Right cardiac atrium (tissue), 5 donors: ENCODE measurements around the gene DIRAS2. TPM values are rescaled to one million over a fixed set of nuclear protein-coding genes. Genes with fewer than 3 reads are reported as not detected.
"Not testable (repeated sequence)": the region's sequence is repeated elsewhere in the genome, so short reads cannot be mapped to it uniquely, and the experiment has no call there.

Experiments
- ATAC-seq, 2 donors: fragments of 200-7000 bp; cut with Tn5 transposase; one replicate each; pipeline versions ENCODE4 v1.8.0 to v1.9.1; 2020; ENCODE audit warnings: moderate library complexity in 2 of 2, mild to moderate bottlenecking in 1 of 2
- DNase-seq, 3 donors: peaks; one replicate each; pipeline ENCODE4 v3.0.0-alpha.2; 2020
- H3K27ac ChIP-seq: one replicate; pipeline ENCODE4 v1.5.1; 2013; ENCODE audit warnings: mild to moderate bottlenecking, low read length, control low read depth, moderate library complexity
- H3K27me3 ChIP-seq: one replicate; pipeline ENCODE4 v1.6.1; 2013; ENCODE audit not compliant: control insufficient read depth, insufficient read depth
- H3K4me1 ChIP-seq: one replicate; pipeline ENCODE4 v1.6.1; 2013; ENCODE audit warnings: low read length; ENCODE audit not compliant: control insufficient read depth, insufficient read depth
- H3K4me3 ChIP-seq: one replicate; pipeline ENCODE4 v1.5.1; 2013; ENCODE audit warnings: low read length, control low read depth
- H3K9me3 ChIP-seq: one replicate; pipeline ENCODE4 v1.6.1; 2013; ENCODE audit warnings: low read length; ENCODE audit not compliant: control insufficient read depth
- WGBS: extraction: QIAGEN DNeasy Blood & Tissue Kit; methylation state at CpG from one replicate; pipeline ENCODE4 v1.1.7; 2013; 5-methylcytosine and 5-hydroxymethylcytosine counted together
- intact Hi-C, 4 donors: fragments of 100-400 bp; cut with DNase I; formaldehyde crosslinking; loops; one replicate each; pipeline versions ENCODE4 v1.11.0 to v1.14.0; 2022 to 2023
- long read RNA-seq, 4 donors: library from polyadenylated mRNA; unstranded; transcript quantifications; one replicate each; pipeline ENCODE4 v2.0.0, GENCODE V29; 2020 to 2021
- polyA plus RNA-seq: library from polyadenylated mRNA; stranded (reverse); fragments of 200-250 nt; gene quantifications from one replicate; pipeline ENCODE4 v1.2.3, GENCODE V29; 2013
- total RNA-seq, 4 donors: library from RNA; stranded (reverse); fragmentation: NEBNext Ultra II Directional; extraction: Animal tissue kit (Norgen Biotek cat#: 25700); gene quantifications; one replicate each; pipeline ENCODE4 v1.2.1, GENCODE V29; 2021
- donor health status: healthy with polysubstance abuse.
- donor health status: DM: no; HTN: yes; CAD: no.
- donor health status: DM: no; HTN: no; CAD: no.
- donor health status: DM: no; HTN: yes; CAD: no; lungs with severe emphysema.
- donor health status: DM: yes; HTN: yes; CAD: no.

DIRAS2 gene, protein sequence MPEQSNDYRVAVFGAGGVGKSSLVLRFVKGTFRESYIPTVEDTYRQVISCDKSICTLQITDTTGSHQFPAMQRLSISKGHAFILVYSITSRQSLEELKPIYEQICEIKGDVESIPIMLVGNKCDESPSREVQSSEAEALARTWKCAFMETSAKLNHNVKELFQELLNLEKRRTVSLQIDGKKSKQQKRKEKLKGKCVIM
- not detected for total RNA-seq
- polyA plus RNA-seq, result 0.02 TPM
- long read RNA-seq, donor 1, result 0 reads
- long read RNA-seq, donor 2, result 0 reads
- long read RNA-seq, donor 3, result 0 reads
- long read RNA-seq, donor 4, result 0 reads

DNA sequence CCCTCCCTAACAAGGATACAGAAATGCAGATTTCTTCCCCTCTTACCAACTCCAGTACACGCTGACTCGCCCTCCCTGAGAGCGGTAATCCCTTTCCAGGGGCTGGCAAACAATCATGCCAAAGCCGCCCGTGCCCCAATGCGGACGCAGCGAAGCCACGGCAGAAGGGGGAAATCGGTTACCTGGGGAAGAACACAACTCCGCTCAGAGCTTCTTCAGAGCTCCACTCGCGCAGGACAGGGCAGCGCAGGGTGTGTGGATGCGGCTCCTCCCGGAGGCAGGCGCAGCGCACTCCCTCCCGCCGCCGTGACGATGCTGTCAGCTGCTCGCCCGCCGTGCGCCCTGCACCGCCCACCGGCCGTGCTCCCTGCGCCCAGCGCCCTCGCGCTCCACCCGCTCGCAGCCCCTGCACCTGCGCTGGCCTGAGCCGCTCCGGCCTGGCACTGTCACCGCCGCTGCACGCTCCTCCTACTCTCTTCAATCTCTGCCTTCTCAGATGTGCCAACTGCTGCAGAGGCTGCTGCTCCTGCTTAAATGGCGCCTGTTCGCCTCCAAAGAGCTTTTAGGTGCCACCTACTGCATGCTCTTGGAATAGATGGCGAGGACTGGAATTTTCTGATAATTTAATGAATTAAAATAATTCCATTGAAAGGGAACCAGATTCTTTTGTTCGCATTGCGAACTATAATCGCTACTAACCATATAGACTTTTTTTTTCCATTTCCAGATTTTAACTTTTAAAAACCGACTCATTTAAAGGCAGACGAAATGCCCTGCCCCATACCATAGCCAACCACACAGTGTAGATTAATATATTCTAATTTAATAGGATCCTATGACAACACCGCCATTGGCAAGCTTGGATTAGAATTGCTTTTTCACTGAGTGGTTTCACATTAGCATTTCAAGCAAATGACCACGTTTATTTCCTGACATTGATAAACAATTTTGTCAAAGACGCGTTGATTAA is at the start of gene DIRAS2:
Gene DIRAS2 (minus strand): TSS at position 255 of the 970 bp plus-strand sequence. CDS start 28,997 bp downstream, outside the sequence.
- WGBS, result 6% methylated on average over 53 of the region's 53 CpGs
- H3K4me3 ChIP-seq, result peak within 1 kb of the TSS; percentile 27
- H3K9me3 ChIP-seq, result no peaks in the 10 kb centered on the region
- intact Hi-C loops, result no loop called here
- H3K27me3 ChIP-seq, result no peaks in the 10 kb centered on the region
- ATAC-seq (peak; percentile 85 to 90), DNase-seq (peak; percentile 25 to 64 (median 60))
- H3K4me1 ChIP-seq, result no peaks in the 10 kb centered on the region
- H3K27ac ChIP-seq, result no peak within 1 kb of the TSS

DNA sequence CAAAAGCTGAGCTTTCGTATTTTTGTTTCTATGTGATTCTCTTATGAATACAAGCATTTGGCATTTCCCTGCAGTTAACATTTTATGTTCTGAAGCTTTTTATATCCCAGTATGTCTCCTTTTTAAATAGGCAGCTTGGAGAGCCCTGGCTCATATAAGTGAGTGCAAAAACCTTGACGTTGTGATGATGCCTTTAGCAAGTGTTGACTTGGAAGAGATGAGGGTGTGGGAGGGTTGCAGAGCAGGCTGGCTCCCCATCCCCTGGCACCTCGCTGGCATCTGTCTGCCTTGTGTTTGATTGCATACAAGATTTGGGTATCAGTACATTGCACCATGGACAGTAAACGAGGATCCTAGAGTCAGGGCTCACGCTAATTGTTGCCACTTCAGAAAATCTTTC is 42.1 kb upstream of the DIRAS2 start:
- no peak for DNase-seq
- H3K27ac ChIP-seq, result no peak overlapping the region
- 71% methylated on average over 5 of the region's 5 CpGs for WGBS
- H3K27me3 ChIP-seq, result no peaks in the 10 kb centered on the region
- no peaks in the 10 kb centered on the region for H3K4me1 ChIP-seq
- no peaks in the 10 kb centered on the region for H3K9me3 ChIP-seq
- no peak for ATAC-seq
- H3K4me3 ChIP-seq, result no peak overlapping the region
- intact Hi-C loops, result no loop called here

DNA sequence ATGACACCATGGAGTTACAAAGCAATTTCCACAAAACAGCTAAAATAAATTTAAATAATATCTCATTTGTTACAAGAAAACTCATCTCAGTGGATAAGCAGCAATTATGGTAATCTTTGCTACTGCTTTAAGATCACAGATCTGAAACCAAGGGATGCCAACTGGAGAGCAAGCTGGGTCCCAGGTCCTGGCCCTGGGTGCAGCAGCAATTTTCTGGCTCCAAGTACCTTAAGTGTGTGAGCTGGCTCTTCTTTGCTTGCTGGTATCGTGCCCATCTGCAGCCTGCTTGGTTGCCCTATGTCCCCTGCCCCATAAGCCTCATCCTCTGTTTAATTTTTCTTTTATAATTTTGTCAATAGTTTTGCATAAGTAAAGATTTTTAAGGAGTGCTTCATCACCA is 41.5 kb upstream of the DIRAS2 start:
- Histone ChIP-seq H3K27ac (no peak overlapping the region), H3K4me1 (no peaks in the 10 kb centered on the region), H3K27me3 (no peaks in the 10 kb centered on the region), H3K4me3 (no peak overlapping the region), H3K9me3 (no peaks in the 10 kb centered on the region)
- no peak for ATAC-seq
- intact Hi-C loops, result no loop called here
- WGBS, result 79% methylated on average over 1 of the region's 1 CpG
- no peak for DNase-seq

DNA sequence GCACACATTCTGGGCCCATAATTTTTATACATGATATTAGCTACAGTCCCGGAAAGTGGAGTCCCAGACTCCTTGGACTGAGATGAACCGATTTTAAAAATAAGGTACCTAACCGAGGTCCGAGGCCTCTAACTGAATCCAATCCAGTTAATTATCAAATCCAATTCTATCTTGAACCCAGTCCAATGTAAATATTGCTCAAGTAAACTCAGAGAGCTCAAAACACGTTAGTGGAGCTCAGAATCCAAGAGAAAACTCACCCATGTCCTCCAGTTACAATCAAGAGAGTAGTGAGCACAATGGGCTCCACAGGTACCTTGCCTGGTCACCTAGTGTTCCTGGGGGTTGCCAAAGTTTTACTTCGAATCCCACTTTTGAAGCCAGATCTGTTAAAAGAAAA is 37.9 kb upstream of the DIRAS2 start:
- intact Hi-C loops, result no loop called here
- 73% methylated on average over 6 of the region's 6 CpGs for WGBS
- no peak overlapping the region for H3K27ac ChIP-seq
- no peaks in the 10 kb centered on the region for H3K4me1 ChIP-seq
- DNase-seq (no peak), ATAC-seq (no peak)
- no peak overlapping the region for H3K4me3 ChIP-seq
- no peaks in the 10 kb centered on the region for H3K27me3 ChIP-seq
- H3K9me3 ChIP-seq, result no peaks in the 10 kb centered on the region

DNA sequence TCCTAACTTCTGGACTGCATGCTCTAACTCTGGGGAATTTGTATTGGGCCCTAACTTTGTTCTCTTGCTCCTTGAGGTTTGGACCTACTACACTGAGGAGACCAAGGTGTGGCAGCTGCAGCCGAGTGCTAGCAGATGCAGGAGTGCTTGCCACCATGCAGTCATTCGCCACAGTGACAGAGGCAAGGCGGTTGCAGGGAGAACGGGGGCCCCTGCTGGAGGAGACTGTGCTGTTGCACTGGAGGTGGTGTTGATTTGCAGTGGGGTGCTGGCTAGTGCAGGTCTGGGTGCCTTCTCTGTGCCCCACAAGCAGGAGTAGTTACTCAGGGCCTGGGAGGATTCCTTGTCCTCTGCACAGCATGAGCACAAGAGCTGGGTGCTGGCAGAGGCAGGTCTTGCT is 22.4 kb upstream of the DIRAS2 start:
- ATAC-seq (no peak), DNase-seq (peak in 1 of 3 donors; percentile 9)
- Histone ChIP-seq H3K27ac (no peak overlapping the region), H3K9me3 (no peaks in the 10 kb centered on the region), H3K27me3 (no peaks in the 10 kb centered on the region), H3K4me3 (no peak overlapping the region), H3K4me1 (no peaks in the 10 kb centered on the region)
- 58% methylated on average over 4 of the region's 4 CpGs for WGBS
- intact Hi-C loops, result no loop called here

DNA sequence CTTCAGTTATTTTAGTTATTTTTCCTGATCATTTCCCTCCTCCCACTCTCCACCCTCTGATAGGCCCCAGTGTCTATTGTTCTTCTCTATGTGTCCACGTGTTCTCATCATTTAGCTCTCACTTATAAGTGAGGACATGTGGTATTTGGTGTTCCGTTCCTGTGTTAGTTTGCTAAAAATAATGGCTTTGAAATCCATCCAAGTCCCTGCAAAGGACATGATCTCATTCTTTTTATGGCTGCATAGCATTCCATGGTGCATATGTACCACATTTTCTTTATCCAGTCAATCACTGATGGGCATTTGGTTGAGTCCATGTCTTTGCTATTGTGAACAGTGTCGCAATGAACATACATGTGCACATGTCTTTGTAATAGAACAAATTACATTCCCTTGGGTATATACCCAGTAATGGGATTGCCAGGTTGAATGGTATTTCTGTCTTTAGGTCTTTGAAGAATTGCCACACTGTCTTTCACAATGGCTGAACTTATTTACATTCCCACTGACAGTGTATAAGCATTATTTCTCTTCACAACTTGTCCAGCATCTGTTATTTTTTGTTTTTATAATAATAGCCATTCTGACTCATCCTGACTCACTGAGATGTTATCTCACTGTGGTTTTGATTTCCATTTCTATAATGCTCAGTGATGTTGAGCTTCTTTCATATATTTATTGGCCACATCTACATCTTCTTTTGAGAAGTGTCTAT is 17.2 kb upstream of the DIRAS2 start:
- Histone ChIP-seq H3K9me3 (no peaks in the 10 kb centered on the region), H3K27me3 (no peaks in the 10 kb centered on the region), H3K27ac (no peak overlapping the region), H3K4me1 (no peaks in the 10 kb centered on the region), H3K4me3 (no peak overlapping the region)
- ATAC-seq (no peak), DNase-seq (no peak)
- 25% methylated on average over 3 of the region's 3 CpGs for WGBS
- intact Hi-C loops, result no loop called here

DNA sequence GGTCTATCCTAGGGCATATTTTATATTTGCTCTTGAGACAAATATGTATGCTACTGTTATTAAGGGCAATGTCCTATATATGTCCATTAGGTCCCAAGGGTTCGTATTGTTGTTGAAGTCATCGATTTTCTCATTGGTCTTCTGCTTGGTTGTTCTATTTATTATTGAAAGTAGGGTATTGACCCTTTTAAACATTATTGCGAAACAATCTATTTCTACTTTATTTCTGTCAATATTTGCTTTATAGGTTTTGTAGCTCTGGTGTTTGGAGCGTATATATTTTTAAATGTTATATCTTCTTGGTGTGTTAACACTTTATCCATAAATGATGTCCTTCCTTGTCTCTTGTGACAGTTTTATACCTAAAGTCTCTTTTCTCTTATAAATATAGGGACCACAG is 16.2 kb upstream of the DIRAS2 start:
- Histone ChIP-seq H3K27me3 (no peaks in the 10 kb centered on the region), H3K9me3 (no peaks in the 10 kb centered on the region), H3K4me3 (no peak overlapping the region), H3K27ac (no peak overlapping the region), H3K4me1 (no peaks in the 10 kb centered on the region)
- ATAC-seq (no peak), DNase-seq (no peak)
- WGBS, result 89% methylated on average over 4 of the region's 4 CpGs
- intact Hi-C loops, result no loop called here

DNA sequence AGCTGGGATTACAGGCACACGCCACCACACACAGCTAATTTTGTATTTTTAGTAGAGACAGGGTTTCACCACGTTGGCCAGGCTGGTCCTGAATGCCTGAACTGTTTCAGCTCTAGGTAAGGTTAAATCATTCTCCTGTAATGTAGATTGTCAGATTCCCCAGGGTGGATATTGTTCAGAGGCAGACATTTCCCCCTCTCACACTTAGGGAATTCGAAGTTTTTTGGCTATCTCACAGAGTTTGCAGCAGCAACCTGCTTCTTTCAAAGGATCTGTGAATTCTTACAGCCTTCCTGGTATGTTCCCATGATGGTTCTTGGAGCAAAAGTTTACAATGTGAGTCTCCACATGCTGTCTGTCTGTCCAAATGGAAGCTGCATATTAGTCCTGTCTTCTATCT is 15.6 kb upstream of the DIRAS2 start:
- DNase-seq (no peak), ATAC-seq (no peak)
- 53% methylated on average over 3 of the region's 3 CpGs for WGBS
- intact Hi-C loops, result no loop called here
- Histone ChIP-seq H3K27me3 (no peaks in the 10 kb centered on the region), H3K9me3 (no peaks in the 10 kb centered on the region), H3K27ac (no peak overlapping the region), H3K4me3 (no peak overlapping the region), H3K4me1 (no peaks in the 10 kb centered on the region)

DNA sequence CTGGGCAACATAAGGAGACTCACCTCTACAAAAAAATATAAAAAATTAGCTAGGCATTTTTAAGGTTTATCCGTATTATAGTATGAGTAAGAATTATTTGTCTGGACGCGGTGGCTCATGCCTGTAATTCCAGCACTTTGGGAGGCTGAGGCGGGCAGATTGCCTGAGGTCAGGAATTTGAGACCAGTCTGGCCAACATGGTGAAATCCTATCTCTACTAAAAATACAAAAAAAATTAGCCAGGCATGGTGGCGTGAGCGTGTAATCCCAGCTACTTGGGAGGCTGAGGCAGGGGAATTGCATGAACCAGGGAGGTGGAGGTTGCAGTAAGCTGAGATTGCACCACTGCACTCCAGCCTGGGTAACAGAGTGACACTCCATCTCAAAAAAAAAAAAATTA is 14.3 kb upstream of the DIRAS2 start:
- H3K4me1 ChIP-seq, H3K27ac ChIP-seq, H3K9me3 ChIP-seq, DNase-seq, H3K27me3 ChIP-seq, ATAC-seq, H3K4me3 ChIP-seq, intact Hi-C loops: not testable (repeated sequence)
- 90% methylated on average over 6 of the region's 6 CpGs for WGBS

DNA sequence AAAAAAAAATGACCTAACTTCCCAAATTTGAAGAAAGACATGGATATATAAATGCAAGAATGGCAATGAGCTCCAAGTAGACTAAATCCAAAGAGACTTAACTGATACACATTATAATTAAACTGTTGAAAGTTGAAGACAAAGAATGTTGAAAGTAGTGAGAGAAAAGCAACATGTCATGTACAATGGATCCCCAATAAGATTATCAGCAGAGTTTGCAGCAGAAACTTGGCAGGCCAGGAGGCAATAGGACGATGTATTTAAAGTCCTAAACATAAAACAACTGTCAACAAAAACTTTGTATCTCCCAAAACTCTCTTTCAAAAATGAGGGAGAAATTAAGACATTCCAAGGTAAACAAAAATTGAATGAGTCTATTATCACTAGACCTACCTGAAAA is 8.6 kb upstream of the DIRAS2 start:
- Histone ChIP-seq H3K4me1 (no peaks in the 10 kb centered on the region), H3K27me3 (peaks cover 6% of the 10 kb centered on the region), H3K27ac (no peak overlapping the region), H3K9me3 (no peaks in the 10 kb centered on the region), H3K4me3 (no peak overlapping the region)
- ATAC-seq, result no peak
- intact Hi-C loops, result no loop called here
- WGBS, result 61% methylated on average over 1 of the region's 1 CpG
- DNase-seq, result no peak

DNA sequence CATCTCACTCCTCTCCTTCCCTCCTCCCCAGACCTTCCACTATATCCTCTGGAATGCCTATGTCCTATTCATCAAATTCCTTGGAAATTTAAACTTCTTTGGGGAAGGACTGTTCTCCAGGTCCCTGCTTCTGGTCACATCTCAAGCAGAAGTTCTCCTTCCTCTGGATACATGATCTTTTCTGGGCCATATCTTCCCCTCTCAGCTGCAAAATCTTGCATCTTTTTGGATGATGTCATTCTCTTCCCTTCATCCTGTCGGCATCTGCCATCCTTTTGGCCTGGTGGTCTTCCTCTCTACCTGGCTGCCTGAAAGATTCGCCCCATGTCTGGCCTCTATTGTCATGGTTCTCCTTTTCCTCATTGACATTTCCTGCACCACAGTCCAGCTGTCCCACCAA is 5.2 kb upstream of the DIRAS2 start:
- H3K27me3 ChIP-seq, result peaks cover 6% of the 10 kb centered on the region
- ATAC-seq, result no peak
- intact Hi-C loops, result no loop called here

More for the DNA sequence above, 5.2 kb upstream of the DIRAS2 start:
- WGBS, result 73% methylated on average over 2 of the region's 2 CpGs
- Histone ChIP-seq H3K4me3 (no peak overlapping the region), H3K9me3 (no peaks in the 10 kb centered on the region), H3K27ac (no peak overlapping the region), H3K4me1 (no peaks in the 10 kb centered on the region)
- DNase-seq, result no peak
